Subcutaneous abdominal adipose tissue (tissue), 5 donors: ENCODE measurements around the gene SCRN3.
"Not testable (repeated sequence)": the region's sequence is repeated elsewhere in the genome, so short reads cannot be mapped to it uniquely, and the experiment has no call there.

ENCODE experiments used
- H3K27ac ChIP-seq: one replicate; pipeline ENCODE4 v1.7.0; 2013; ENCODE audit warnings: low read depth, mild to moderate bottlenecking, inconsistent platforms, low read length, moderate library complexity
- H3K27me3 ChIP-seq, 5 donors: one replicate each; pipeline ENCODE4 v1.7.0; 2013; ENCODE audit warnings: low read length in 5 of 5, inconsistent platforms in 1 of 5; ENCODE audit not compliant: control insufficient read depth in 5 of 5, insufficient read depth in 4 of 5
- H3K36me3 ChIP-seq, 5 donors: one replicate each; pipeline ENCODE4 v1.7.0; 2013; ENCODE audit warnings: low read length in 5 of 5; ENCODE audit not compliant: control insufficient read depth in 5 of 5, insufficient read depth in 5 of 5
- H3K4me1 ChIP-seq, 5 donors: one replicate each; pipeline ENCODE4 v1.7.0; 2013; ENCODE audit warnings: low read length in 5 of 5, mild to moderate bottlenecking in 3 of 5, moderate library complexity in 1 of 5; ENCODE audit not compliant: control insufficient read depth in 5 of 5, insufficient read depth in 5 of 5
- H3K4me3 ChIP-seq, 5 donors: one replicate each; pipeline ENCODE4 v1.7.0; 2013; ENCODE audit warnings: low read length in 5 of 5, low read depth in 1 of 5
- H3K9ac ChIP-seq, 5 donors: one replicate each; pipeline ENCODE4 v1.7.0; 2013; ENCODE audit warnings: low read length in 5 of 5, mild to moderate bottlenecking in 4 of 5, moderate library complexity in 3 of 5
- H3K9me3 ChIP-seq, 5 donors: one replicate each; pipeline ENCODE4 v1.7.0; 2013; ENCODE audit warnings: low read length in 5 of 5; ENCODE audit not compliant: control insufficient read depth in 5 of 5
- donor health status: healthy.
- donor health status: healthy.
- donor health status: healthy.
- donor health status: healthy.
- donor health status: healthy.

SCRN3 gene

DNA sequence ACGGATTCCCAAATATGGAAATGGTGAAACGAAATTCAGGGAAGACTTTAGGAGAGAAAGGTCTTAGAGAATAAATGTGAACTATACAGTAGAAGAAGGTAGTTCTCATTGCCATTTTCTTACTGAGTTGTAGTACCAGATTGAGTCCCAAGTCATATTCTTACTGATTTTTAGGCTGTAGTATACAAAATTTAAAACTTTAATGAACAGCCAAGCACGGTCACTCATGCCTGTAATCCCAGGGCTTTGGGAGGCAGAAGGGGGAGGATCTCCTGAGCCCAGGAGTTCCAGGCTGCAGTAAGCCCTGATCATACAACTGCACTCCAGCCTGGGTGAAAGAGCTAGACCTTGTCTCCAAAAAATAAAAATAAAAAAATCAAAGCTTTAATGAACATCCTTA is 2.2 kb downstream of the SCRN3 start:
- peaks cover 0 to 33% (median 22%) of the 10 kb centered on the region in 5 donors for H3K4me1 ChIP-seq
- H3K36me3 ChIP-seq = peaks cover 2 to 14% (median 10%) of the 10 kb centered on the region in 5 donors
- no peak overlapping the region for H3K27ac ChIP-seq
- no peak overlapping the region for H3K9ac ChIP-seq
- H3K27me3 ChIP-seq = no peaks in the 10 kb centered on the region
- H3K4me3 ChIP-seq = no peak overlapping the region
- H3K9me3 ChIP-seq = no peaks in the 10 kb centered on the region

DNA sequence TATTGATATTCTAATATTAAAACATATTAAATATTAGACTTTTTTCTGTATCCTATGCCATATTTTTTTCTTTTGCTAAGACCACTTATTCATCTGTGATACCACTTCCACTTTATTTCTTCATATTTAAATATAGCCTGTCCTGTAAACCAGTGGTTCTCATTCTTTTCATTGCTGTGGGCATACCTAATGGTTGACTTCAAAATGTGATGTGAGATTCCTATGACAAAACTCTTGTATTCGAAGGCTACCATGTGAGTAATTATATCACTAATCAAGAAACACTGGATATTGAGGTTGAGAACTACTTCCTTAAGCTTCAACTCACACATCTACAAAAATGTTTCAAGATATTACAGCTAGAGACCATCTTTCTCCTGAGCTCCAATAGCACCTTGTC is 3.6 kb downstream of the SCRN3 start:
- H3K9me3 ChIP-seq = no peaks in the 10 kb centered on the region
- H3K27me3 ChIP-seq = no peaks in the 10 kb centered on the region
- peaks cover 0 to 22% (median 16%) of the 10 kb centered on the region in 5 donors for H3K4me1 ChIP-seq
- H3K36me3 ChIP-seq = peaks cover 5 to 27% (median 14%) of the 10 kb centered on the region in 5 donors
- H3K27ac ChIP-seq = no peak overlapping the region
- H3K4me3 ChIP-seq = no peak overlapping the region
- no peak overlapping the region for H3K9ac ChIP-seq

DNA sequence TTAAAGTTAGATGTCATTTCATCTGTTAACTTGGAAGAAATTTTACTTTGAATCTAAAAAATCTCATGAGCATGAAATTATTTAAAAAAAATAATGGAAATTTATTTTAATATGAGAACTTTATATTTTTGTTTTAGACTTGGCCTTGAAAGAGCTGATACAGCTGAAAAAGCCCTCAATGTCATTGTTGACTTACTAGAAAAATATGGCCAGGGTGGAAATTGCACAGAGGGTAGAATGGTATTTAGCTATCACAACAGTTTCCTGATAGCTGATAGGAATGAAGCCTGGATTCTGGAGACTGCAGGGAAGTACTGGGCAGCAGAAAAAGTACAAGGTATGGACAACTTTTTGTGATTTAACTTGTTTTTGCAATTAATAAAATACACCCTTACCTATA is 5.3 kb downstream of the SCRN3 start:
- no peaks in the 10 kb centered on the region for H3K9me3 ChIP-seq
- H3K9ac ChIP-seq = no peak overlapping the region
- no peak overlapping the region for H3K27ac ChIP-seq
- H3K27me3 ChIP-seq = no peaks in the 10 kb centered on the region
- peaks cover 0 to 9% (median 8%) of the 10 kb centered on the region in 5 donors for H3K4me1 ChIP-seq
- H3K4me3 ChIP-seq = no peak overlapping the region
- peaks cover 6 to 28% (median 14%) of the 10 kb centered on the region in 5 donors for H3K36me3 ChIP-seq

DNA sequence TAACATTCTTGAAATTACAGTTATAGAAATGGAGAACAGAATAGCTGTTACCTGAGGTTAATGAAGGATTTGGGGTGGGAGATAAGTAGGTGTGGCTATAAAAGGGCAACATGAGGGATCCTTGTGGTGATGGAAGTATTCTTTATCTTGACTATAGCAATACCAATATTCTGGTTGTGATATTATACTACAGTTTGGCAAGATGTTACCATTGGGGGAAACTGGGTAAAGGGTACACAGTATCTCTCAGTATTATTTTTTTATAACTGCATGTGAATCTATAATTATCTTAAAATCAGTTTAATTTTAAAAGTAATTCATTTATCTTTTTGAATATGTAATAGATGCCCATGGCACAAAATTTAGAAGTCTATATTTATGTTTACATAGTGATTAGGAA is 8.1 kb downstream of the SCRN3 start:
- no peaks in the 10 kb centered on the region for H3K4me1 ChIP-seq
- no peak overlapping the region for H3K9ac ChIP-seq
- H3K27ac ChIP-seq = no peak overlapping the region
- H3K9me3 ChIP-seq = no peaks in the 10 kb centered on the region
- no peak overlapping the region for H3K4me3 ChIP-seq
- H3K27me3 ChIP-seq = no peaks in the 10 kb centered on the region
- H3K36me3 ChIP-seq = peaks cover 6 to 28% (median 14%) of the 10 kb centered on the region in 5 donors

DNA sequence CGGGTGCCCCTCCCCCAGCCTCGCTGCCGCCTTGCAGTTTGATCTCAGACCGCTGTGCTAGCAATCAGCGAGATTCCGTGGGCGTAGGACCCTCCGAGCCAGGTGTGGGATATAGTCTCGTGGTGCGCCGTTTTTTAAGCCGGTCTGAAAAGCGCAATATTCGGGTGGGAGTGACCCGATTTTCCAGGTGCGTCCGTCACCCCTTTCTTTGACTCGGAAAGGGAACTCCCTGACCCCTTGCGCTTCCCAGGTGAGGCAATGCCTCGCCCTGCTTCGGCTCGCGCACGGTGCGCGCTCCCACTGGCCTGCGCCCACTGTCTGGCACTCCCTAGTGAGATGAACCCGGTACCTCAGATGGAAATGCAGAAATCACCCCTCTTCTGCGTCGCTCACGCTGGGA is 14.5 kb downstream of the SCRN3 start:
- not testable (repeated sequence) for H3K9me3 ChIP-seq, H3K36me3 ChIP-seq, H3K27ac ChIP-seq, H3K27me3 ChIP-seq, H3K4me1 ChIP-seq, H3K9ac ChIP-seq, H3K4me3 ChIP-seq

DNA sequence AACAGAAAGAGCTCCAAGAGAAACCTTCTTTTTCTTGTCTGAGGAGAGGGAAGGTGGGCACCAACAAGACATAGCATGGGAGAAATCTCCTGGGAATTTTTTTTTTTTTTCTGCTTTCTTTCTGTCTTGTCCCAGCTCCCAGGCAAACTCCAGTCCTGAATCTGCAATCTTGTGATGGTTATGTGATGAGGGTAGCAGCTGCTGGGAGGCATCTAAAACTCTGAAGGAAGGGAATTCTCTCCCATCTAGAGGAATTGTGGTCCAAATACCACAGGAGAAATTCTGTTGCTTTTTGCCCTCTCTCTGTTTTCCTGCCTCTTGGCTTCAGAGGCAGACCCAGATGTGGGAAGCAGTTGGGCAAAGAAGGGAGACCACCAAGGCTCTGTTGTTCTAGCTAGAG is 16.7 kb downstream of the SCRN3 start:
- H3K9ac ChIP-seq = no peak overlapping the region
- no peak overlapping the region for H3K4me3 ChIP-seq
- H3K36me3 ChIP-seq = peaks cover 5 to 17% (median 6%) of the 10 kb centered on the region in 5 donors

DNA sequence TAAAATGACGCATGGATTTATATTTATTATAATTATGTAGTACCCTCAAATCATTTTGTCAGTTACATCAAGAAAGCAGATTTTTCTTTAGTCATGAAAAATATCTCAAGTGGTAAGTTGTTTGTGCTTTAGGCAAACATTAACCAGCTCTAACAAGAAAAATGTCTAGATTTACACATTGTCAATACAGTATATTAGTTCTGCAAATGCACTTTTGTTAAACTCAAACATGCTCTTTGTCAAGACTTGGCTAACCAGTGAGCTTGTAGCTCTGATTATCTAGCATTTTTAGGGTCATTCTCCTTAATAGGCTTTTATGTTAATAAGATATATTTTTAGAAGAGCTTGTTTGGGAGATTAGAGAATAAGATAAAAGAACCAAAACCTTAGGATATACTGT is 32.7 kb downstream of the SCRN3 start:
- Histone ChIP-seq H3K9ac (no peak overlapping the region), H3K4me1 (no peaks in the 10 kb centered on the region), H3K9me3 (peaks cover 0 to 4% (median 0%) of the 10 kb centered on the region in 5 donors), H3K36me3 (peaks cover 5 to 36% (median 18%) of the 10 kb centered on the region in 5 donors), H3K27me3 (no peaks in the 10 kb centered on the region), H3K4me3 (no peak overlapping the region), H3K27ac (no peak overlapping the region)

More for the DNA sequence above, 16.7 kb downstream of the SCRN3 start:
- no peaks in the 10 kb centered on the region for H3K9me3 ChIP-seq
- H3K27me3 ChIP-seq = no peaks in the 10 kb centered on the region
- H3K4me1 ChIP-seq = no peaks in the 10 kb centered on the region
- H3K27ac ChIP-seq = no peak overlapping the region

DNA sequence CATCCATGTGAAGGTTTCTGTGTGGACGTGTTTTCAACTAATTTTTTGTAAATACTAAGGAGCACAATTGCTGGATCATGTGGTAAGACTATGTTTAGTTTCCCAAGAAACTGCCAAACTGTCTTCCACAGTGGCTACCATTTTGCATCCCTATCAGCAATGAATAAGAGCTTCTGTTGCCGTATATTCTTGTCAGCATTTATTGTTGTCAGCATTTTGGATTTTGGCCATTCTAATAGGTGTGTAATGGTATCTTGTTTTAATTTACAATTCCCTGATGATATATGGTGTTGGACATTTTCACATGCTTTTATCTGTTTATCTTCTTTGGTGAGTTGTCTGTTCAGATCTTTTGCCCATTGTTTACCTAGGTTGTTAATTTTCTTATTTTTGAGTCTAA is 34.5 kb downstream of the SCRN3 start:
- no peaks in the 10 kb centered on the region for H3K27me3 ChIP-seq
- H3K4me1 ChIP-seq = no peaks in the 10 kb centered on the region
- H3K9ac ChIP-seq = no peak overlapping the region
- H3K9me3 ChIP-seq = peaks cover 0 to 4% (median 0%) of the 10 kb centered on the region in 5 donors
- no peak overlapping the region for H3K27ac ChIP-seq
- H3K4me3 ChIP-seq = no peak overlapping the region
- peaks cover 0 to 35% (median 10%) of the 10 kb centered on the region in 5 donors for H3K36me3 ChIP-seq

DNA sequence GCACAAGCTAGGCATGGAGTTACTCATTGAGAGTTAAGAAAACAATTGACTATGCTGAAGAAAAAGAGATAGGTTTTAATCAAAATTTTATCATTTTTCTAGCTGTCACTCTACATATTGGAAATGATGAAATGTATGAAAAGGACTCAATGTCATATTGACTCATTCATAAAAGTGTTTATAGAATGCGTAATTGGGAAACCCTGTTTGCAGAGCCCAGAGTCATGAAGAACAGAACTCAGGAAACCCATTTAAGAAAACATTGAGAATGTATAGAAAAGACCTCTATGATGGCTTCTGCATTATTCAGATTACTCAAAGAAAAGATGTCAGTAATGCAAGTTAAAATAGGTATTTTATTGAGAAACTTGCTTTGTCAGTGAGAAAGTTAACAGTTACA is 36.4 kb downstream of the SCRN3 start:
- peaks cover 0 to 4% (median 0%) of the 10 kb centered on the region in 5 donors for H3K9me3 ChIP-seq
- H3K4me1 ChIP-seq = no peaks in the 10 kb centered on the region
- H3K36me3 ChIP-seq = peaks cover 0 to 32% (median 14%) of the 10 kb centered on the region in 5 donors
- H3K27ac ChIP-seq = no peak overlapping the region
- H3K4me3 ChIP-seq = no peak overlapping the region
- no peak overlapping the region for H3K9ac ChIP-seq
- no peaks in the 10 kb centered on the region for H3K27me3 ChIP-seq

DNA sequence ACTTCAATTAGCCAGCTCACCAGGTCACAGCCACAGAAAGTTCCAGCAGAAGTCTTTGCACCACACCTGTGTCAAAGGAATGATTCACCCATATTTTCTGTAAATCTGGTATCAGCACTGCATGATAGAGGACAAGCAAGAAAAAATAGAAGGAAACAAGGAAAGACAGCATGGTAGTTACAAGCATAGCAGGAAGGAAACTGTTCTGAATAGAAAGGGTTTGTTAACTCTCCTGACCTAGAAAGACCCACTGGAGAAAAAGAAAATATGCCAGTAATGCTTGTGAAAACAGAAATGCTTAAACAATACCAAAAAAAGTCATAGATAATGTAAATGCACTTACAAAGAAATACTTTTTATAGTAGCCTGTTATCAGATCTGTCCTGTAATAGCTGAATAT is 40.8 kb downstream of the SCRN3 start:
- peaks cover 0 to 8% (median 0%) of the 10 kb centered on the region in 5 donors for H3K4me1 ChIP-seq
- H3K27ac ChIP-seq = no peak overlapping the region
- H3K27me3 ChIP-seq = no peaks in the 10 kb centered on the region
- no peak overlapping the region for H3K9ac ChIP-seq
- peaks cover 0 to 11% (median 9%) of the 10 kb centered on the region in 5 donors for H3K36me3 ChIP-seq
- no peaks in the 10 kb centered on the region for H3K9me3 ChIP-seq
- H3K4me3 ChIP-seq = no peak overlapping the region
